Stimulated activated CD8-positive, alpha-beta memory T cell treated with anti-CD3 and anti-CD28 coated beads, Interleukin-4, amount 100 ng/mL, for 48 hours (primary cell): Measurements from ENCODE around the gene COL4A2.
A peak's percentile ranks its signal among the peaks of the same experiment; 100 is the strongest.

Experiments
- DNase-seq: peaks from one replicate; pipeline ENCODE4 v3.0.0-alpha.2; 2020

The COL4A2 gene

DNA sequence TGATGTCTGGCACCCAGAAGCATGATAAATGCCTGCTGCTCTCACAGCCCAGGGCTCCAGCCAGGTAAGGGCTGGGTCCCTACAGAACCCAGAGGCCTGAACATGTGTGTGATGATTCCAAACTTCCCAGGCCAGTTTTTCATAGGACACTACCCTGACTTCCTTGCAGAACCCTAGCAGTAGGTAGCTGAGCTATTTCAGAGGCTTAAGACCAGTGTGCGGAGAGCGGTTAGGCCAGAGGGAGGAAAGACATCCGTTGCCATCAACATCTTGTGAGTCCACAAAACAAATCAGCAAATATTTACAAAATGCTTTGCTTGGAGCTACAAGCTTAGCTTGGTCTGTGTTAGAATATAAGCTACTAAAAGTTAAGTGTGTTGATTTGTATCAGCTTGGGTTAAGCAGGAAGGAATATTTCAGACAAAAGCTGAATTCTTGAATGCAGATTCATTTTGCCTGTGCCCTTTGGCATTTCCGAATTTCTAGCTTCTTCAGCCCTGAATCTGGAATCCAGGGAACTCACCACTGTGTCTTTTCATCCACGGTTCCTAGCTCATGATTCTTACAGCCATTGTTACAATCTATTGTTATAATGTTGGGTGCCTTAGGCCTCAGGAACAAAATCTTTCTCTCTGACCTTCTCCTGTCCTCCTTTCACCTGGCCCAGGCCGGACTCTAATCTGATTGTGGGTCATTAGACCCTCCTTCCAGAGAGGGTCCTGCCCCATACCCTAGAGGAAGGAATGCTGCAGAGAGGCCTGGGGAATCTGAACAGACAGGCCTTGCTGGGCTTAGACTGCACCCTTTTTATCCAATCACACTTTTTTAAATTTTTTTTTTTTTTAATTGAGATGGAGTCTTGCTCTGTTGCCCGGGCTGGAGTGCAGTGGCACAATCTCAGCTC lies 242.1 kb downstream of the COL4A2 start:
- no peak for DNase-seq

DNA sequence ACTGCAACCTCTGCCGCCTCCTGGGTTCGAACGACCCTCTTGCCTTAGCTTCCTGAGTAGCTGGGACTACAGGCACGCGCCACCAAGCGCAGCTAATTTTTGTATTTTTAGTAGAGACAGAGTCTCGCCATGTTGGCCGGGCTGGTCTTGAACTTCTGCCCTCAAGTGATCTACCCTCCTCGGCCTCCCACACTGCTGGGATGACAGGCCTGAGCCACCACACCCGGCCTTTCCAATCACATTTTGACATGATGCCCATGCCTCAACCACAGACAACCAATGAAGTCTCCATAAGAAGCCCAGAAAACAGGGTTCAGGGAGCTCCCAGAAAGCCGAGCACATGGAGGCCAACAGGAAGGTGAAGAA lies 242.7 kb downstream of the COL4A2 start:
- no peak for DNase-seq

DNA sequence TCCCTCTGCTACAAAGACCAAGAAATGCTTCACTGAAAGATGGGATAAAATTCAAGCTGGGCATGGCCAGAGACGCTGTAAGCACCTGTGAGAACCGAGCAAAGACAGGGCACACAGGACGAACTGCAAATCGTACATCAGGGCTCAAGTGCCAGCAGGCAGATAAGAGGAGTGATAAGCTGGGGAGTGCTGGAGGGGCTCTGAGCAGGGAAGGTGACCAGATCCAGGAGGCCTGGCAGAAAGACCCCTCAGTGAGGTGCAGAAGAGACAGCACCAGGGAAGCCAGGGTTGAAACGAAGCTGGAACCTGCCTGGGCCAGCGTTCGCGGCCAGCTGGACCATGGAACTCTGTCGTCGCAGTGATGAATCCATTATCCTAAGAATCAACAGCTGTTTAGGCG lies 244.2 kb downstream of the COL4A2 start:
- DNase-seq = no peak

DNA sequence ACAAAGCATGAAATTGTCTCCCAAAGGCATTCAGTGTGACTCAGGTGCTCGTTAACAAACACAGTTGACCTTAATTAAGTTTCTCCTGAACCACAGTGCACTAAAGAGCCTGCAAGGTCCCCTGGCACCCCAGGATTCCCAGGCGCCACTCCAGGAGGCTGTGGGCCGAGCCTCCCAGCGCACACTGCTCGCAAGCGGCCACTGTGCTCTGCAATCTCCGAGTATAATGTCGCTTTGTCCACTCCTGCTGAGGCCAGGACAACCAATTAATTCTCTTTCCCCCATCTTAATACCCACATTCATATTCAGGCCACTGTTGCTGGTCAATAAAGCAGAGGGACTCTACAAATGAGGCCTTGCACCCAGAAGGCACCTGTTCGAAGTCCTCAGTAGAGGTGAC lies 245.7 kb downstream of the COL4A2 start:
- no peak for DNase-seq

DNA sequence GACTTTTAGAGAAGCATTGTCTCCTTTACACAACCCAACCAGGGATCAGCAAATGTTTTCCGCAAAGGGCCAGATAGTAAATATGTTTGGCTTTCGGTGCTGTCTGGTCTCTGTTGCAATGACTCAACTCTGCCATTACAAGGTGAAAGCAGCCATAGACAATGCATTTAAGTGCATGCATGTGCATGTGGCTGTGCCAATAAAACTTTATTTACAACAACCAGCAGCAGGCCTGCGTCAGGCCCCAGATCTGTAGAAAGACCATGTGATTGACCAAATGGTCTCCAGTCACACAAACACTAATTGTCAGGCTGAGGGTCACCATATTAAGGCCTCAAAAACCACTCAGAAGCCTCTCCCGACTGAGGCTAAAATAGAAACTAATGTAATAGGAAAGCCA lies 246.3 kb downstream of the COL4A2 start:
- no peak for DNase-seq

DNA sequence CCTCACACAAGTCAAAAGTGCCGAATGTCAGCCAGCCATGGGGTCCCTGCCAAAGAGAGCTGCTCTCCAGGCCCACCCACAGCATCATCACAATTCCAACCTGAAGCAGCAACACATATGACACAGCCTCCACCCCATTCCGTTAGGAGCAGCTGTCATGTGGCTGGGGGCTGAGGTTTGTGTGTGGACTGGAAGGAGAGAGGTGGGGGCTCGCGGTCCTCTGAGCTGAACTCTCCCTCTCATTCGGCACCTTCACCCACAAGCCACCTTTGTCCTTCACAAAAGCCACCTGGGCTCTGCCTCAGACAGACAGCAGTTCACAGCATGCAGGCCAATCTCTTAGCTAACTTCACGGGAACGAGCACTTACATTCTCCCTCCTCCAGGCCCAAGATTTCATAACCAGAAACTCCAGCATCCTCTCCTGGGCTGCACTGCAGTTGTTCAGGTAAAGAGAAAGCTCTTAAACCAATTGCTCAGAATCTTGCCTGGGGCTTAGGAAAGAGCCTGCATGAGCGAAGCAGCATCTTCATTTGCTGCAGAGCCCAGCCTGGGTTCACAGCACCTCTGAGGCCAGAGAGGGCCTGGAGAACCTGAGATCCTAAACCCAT lies 247.2 kb downstream of the COL4A2 start:
- DNase-seq = no peak

DNA sequence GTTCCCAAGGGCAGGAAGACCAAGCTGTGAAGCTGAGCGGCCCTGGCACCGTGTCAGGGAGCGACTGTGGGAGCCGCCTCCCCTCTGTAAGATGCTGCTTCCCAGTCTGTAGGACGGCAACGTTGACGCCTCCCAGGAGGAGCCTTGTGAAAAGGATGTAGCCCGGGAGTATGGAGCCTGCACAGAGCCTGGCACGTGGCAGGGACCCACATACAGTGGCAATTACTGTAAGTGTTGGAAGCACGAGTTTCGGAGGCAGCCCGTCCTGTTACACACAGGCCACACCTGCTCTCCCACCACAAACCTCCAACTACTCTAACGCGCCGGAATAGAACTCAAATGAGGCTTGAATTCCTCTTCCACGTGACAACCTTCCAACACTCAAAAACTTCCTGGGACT lies 247.9 kb downstream of the COL4A2 start:
- no peak for DNase-seq

DNA sequence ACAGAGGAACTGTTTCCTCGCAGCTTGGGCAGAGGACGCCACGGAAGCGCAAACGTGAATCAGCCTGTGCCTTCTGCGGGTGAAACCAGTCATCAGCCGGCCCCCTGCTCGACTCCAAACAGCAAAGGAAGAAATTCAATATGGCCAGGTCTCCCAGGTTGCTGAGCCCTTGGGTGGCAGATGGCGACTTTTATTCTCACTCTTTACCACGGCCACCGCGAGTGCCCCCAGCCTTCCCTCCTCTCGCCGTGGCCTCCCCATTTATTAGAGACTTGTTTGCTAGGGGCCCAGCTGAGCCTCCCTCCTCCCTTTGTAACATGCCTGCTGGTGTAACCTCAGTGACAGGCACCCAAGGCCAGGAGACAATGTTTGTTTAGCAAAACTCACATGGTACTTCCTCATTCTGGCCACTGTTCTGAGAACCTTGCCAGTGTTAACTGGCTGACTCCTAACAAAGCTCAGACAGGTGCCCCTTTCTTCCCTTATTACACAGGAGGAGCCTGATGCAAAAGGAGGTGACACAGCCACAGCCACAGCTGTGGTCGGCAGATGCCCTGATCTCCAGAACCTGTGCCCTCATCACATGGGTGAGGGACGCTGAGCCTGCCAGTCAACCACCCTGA lies 248.6 kb downstream of the COL4A2 start:
- DNase-seq = no peak

DNA sequence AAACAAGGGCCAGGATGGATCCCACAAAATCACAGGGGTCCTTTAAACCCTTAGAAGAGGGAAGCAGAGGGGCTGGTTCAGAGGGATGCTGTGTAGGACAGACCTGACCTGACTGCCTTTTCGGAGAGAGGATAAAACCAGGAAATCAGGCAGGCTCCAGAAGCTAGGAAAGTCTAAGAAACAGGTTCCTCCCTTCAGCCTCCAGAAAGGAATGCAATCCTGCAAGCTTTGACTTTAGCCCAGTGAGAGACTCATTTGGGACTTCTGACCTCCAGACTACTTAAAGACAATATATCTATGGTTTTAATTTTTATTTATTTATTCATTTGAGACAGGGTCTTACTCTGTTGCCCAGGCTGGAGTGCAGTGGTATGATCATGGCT lies 249.1 kb downstream of the COL4A2 start:
- DNase-seq = no peak

DNA sequence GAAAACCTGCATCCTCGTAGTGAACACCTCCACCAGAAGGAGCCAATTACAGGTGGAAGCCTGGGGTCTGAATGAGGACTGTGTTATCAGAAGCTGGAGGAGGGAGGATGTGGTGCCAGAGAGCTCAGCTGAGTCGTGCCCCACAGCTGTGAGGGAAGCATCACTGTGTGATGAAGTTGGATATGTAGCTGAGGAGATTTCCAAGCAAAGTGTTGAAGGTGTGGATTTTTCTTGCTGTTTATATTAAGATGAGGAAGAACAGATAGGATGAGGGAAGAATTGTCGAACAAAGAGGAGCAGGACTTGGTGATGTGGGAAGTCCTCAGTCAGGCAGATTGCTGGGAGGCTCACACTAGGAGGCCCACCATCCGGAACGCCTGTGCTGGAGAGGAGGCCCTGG lies 250.0 kb downstream of the COL4A2 start:
- no peak for DNase-seq

DNA sequence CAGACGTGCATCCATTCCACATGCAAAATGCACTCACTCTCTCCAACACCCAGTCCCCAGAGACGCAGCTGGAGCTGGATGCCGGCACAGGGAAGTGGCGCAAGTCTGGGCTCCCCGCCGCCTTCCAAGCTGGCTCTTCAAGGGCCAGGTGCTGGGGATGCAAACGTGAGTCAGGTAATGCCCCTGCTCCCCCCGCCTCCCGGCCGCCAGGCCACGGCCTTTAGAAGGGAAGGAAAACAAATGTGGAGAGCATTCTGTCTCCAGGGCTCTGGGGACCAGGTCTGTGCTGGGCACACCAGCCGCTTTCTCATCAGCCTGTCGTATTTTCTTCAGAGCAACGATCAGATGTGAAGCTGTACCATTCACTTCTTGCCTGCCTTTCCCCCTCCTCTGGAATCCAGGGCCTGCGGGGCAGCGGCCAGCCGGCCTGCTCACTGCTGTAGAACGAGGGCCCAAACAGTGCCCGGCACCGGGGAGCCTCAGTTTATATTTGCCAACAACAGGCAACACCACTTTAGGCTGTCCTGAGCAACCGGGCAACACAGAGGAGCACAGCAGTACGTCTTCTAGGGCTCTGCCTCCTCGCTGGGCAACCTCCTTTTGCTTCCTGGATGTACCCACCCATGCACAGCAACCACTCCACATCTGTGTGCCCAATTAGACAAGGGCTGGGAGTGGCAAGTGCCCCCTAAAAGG lies 250.7 kb downstream of the COL4A2 start:
- DNase-seq = no peak

DNA sequence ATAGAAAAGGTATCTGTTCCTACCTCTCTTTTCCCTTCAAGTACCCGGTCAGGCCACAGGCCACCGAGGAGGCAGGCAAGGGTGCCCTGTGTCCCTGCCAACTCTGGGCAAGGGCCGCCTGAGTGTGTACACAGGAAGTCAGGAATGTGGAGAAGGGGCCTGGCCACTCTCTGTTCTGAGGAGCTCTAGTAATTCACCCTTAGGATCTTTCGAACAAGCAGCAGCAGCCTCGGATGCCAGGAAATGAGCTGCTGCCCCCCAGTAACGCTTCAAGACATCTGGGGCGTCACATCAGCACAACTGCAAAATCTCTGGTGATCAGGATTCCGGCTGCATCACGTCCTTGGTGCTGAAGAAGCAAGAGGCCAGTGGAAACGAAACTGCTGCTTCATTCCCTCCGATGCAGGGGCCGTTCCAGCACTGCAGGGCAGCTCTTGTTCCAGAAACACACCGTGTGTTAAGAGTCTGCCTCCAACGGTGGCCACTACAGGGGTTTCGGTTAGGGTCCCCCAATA lies 252.4 kb downstream of the COL4A2 start:
- no peak for DNase-seq

DNA sequence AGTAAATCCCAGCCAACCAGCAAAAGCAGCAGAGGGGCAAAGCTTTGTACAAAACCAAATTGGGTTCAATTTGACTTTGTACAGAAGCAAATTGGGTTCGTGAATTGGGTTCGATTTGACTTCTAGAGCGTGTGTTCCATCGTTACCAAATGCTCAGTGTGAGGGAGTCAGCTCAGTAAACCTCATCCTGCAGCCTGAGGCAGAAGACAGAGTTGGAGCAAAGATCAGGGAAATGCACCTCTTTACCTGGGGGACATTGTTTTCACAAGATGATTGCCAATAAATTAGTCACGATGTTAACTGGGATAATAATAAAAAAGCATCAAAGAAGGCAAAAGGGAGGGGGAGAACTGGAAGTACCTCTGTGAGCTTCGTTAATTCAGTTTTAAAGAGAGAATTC lies 252.9 kb downstream of the COL4A2 start:
- DNase-seq = no peak

DNA sequence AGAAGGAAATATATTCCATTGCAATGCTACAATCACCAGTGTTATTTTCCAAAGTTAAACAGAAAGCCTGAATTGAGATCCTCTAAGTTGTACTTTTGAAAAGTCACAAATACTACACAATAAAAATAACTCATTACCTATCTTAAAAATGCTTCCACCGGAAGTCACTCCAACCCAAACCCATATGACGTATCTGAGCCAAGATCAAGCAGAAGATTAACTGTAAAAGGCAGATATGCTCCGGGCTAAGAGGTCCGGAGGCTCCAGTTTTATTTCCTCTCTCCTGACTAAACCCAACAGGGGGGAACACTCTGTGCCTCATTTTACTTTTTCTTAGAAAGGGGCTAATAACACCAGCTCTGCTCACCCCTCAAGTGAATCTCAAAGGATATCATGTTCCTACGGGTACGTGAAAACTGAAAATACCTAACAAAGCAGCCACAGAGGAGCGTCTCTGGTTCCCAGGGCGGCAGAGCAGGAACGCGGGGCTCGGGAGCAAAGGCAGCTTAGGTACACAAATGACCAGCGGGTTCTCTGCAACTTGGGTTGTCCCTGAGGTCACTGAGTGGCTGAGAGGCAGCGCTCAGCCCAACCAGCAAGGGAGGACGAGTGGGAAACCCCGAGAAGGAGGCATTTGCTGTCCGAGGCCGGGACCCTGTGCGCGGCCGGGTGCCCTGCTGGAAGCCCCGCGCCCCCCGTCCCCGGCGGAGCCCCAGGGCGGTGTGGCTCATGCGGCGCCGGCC lies 253.7 kb downstream of the COL4A2 start:
- DNase-seq = peak; percentile 34

DNA sequence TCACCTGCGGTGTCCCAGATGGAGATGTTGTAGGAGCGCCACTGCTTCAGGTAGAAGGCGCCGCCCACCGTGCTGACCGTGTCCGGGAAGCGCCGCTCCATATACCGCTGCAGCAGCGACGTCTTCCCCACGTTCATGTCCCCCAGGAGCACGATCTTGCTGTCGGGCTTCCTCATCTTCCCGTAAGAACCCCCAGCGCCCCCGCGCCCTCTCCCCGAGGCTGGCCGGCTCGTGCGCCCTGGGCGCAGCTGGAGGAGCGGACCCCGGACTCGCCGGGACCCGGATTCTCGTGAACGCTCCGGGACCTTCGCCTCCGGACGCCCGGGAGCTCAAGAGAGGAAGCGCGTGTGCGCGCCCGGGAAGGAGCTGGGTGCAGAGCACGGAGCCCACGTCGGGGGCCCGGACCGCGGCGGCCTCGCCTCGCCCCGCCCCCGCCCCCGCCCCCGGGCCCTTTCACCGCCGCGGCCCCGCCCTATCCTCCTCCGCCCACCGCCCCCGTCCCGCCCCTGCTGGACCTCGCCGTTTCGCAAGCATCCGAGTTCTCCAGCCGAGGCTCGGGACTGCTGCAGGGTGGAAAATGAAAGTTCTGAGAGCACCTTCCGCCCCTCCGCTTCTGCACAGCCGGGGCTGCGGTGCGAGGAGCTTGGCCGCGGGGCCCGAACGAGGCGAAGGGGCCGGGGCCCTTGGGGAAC lies 254.4 kb downstream of the COL4A2 start, which contains the start of gene RAB20:
Gene RAB20 (minus strand): TSS at position 379 of the 692 bp plus-strand sequence. CDS start 203 bp downstream, at position 176.
- DNase-seq = peak; percentile 65

DNA sequence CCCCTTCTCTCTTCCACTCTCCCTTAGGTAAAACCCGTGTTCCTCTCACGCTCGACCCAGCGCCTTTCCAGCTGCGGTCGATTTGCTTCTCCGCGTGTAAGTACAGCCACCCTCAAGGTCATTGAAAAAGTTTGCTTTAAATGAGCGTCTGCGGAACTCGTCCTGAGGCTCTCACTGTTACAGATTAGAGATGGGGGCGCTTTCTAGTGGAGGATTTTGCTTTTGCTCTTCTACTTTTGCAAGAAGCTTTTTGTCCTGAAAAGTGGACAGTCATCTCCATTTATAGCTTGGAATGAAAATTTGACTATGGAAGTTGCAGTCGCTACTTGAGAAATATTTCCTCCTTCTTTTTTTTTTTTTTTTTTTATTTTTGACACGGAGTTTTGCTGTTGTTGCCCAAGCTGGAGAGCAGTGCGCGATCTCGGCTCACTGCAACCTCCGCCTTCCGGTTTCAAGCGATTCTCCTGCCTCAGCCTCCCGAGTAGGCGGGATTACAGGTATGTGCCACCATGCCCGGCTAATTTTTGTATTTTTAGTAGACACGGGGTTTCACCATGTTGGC lies 255.0 kb downstream of the COL4A2 start:
- no peak for DNase-seq
